Stomach (tissue), 9 donors: ENCODE results near the gene LARGE1. TPM values are rescaled to one million over a fixed set of nuclear protein-coding genes. Genes with fewer than 3 reads are reported as not detected.
A peak's percentile ranks its signal among the peaks of the same experiment; 100 is the strongest.

Experiments used
- DNase-seq, 2 donors: peaks; one replicate each; pipeline versions ENCODE4 v3.0.0 to v3.0.0-alpha.2; 2013 to 2019
- H3K27ac ChIP-seq, 5 donors: fragments of 200-600 bp in 4 of 5; sonication (generic) in 4 of 5; one replicate each; pipeline ENCODE4 v1.5.1; 2013 to 2019; ENCODE audit warnings: mild to moderate bottlenecking in 1 of 5, moderate library complexity in 1 of 5
- H3K27me3 ChIP-seq, 3 donors: fragments of 200-600 bp; sonication (generic); one replicate each; pipeline ENCODE4 v1.5.1; 2017 to 2019; ENCODE audit warnings: mixed run types in 1 of 3
- H3K36me3 ChIP-seq, 4 donors: fragments of 200-600 bp; sonication (generic); 1 replicate in 3 of 4; 2 replicates in 1 of 4; pipeline ENCODE4 v1.5.1; 2016 to 2019
- H3K4me1 ChIP-seq, 4 donors: fragments of 200-600 bp; sonication (generic); one replicate each; pipeline ENCODE4 v1.5.1; 2016 to 2019
- H3K4me3 ChIP-seq, 4 donors: fragments of 200-600 bp; sonication (generic) in 3 of 4; one replicate each; pipeline ENCODE4 v1.5.1; 2016 to 2019; ENCODE audit warnings: mild to moderate bottlenecking in 1 of 4
- H3K9me3 ChIP-seq, 4 donors: fragments of 200-600 bp; sonication (generic); one replicate each; pipeline ENCODE4 v1.5.1; 2016 to 2019
- CTCF ChIP-seq, 7 experiments: fragments of 450-650 bp in 4 of 7; fragments of 200-600 bp in 3 of 7; sonication (generic) in 3 of 7; IDR thresholded peaks; one replicate each; pipeline ENCODE4 v1.5.1; 2016 to 2019; ENCODE audit warnings: antibody characterized with exemption in 7 of 7, control low read depth in 2 of 7, mild to moderate bottlenecking in 1 of 7
- EP300 ChIP-seq: sonication (generic); formaldehyde crosslinking; IDR thresholded peaks from one replicate; pipeline ENCODE4 v1.6.1; 2017; ENCODE audit warnings: antibody characterized with exemption
- POLR2A ChIP-seq, 4 donors: fragments of 450-650 bp; IDR thresholded peaks; one replicate each; pipeline ENCODE4 v1.6.1; 2016; ENCODE audit warnings: antibody characterized with exemption in 4 of 4, control low read depth in 2 of 4, mild to moderate bottlenecking in 1 of 4, moderate library complexity in 1 of 4
- POLR2AphosphoS5 ChIP-seq, 3 donors: sonication (generic); formaldehyde crosslinking; IDR thresholded peaks; one replicate each; pipeline ENCODE4 v1.6.1; 2016; ENCODE audit warnings: antibody characterized with exemption in 3 of 3
- WGBS, 5 donors: extraction: QIAGEN DNeasy Blood & Tissue Kit in 3 of 5; methylation state at CpG; one replicate each; pipeline versions ENCODE4 v1.1.5 to v1.1.7; 2013 to 2018; 5-methylcytosine and 5-hydroxymethylcytosine counted together
- intact Hi-C: fragments of 100-400 bp; cut with DNase I; formaldehyde crosslinking; loops from one replicate; pipeline ENCODE4 v1.15.1; 2023; ENCODE audit warnings: low total_unique reads
- polyA plus RNA-seq, 3 donors: library from polyadenylated mRNA; stranded (reverse); fragments of 200-250 nt; gene quantifications; one replicate each; pipeline ENCODE4 v1.2.3, GENCODE V29; 2013
- total RNA-seq, 5 donors: library from RNA; depleted of rRNA; stranded (reverse); fragments of >200 nt; gene quantifications; one replicate each; pipeline versions ENCODE4 v1.1.0 to v1.2.3, GENCODE V29; 2014 to 2016
- donor health status: healthy with polysubstance abuse.
- donor health status: Bipolar disorder and iron deficiency.
- donor health status: healthy.

Gene LARGE1
- total and polyA plus RNA-seq, 8 donors: 3.5 to 110 (median 51.6) TPM

DNA sequence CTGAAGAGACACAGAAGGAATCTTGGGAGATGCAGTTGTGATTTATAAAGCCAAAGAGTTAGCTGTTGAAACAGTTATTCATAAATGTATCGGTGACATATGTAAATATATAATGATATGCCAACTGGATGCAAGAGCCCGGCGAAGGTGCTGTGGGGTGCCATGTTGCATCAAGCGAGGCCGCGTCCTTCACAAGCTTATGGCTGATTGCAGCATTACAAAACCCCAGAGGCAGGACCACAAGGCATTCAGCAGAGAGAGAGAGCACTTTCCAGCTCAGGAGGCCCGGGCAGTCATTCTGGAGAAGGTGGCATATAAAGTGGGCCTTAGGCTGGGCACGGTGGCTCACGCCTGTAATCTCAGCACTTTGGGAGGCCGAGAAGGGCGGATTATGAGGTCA lies 65.6 kb downstream of the LARGE1 start:
- H3K4me3 ChIP-seq: no peak overlapping the region
- H3K27me3 ChIP-seq: no peaks in the 10 kb centered on the region
- no peak for DNase-seq
- H3K9me3 ChIP-seq: no peaks in the 10 kb centered on the region
- intact Hi-C loops: no loop called here
- TF ChIP-seq POLR2A (IDR thresholded peaks at IDR 0.05): no peak
- no peak for TF ChIP-seq CTCF (IDR thresholded peaks at IDR 0.05)
- H3K27ac ChIP-seq: peak overlapping the region in 3 of 5 donors; percentile 80 to 89 (median 82)
- H3K4me1 ChIP-seq: peaks cover 28 to 54% (median 41%) of the 10 kb centered on the region in 4 donors
- no peaks in the 10 kb centered on the region for H3K36me3 ChIP-seq
- WGBS, 5 donors: 93 to 96% (median 96%) methylated on average over 11 of the region's 11 CpGs

DNA sequence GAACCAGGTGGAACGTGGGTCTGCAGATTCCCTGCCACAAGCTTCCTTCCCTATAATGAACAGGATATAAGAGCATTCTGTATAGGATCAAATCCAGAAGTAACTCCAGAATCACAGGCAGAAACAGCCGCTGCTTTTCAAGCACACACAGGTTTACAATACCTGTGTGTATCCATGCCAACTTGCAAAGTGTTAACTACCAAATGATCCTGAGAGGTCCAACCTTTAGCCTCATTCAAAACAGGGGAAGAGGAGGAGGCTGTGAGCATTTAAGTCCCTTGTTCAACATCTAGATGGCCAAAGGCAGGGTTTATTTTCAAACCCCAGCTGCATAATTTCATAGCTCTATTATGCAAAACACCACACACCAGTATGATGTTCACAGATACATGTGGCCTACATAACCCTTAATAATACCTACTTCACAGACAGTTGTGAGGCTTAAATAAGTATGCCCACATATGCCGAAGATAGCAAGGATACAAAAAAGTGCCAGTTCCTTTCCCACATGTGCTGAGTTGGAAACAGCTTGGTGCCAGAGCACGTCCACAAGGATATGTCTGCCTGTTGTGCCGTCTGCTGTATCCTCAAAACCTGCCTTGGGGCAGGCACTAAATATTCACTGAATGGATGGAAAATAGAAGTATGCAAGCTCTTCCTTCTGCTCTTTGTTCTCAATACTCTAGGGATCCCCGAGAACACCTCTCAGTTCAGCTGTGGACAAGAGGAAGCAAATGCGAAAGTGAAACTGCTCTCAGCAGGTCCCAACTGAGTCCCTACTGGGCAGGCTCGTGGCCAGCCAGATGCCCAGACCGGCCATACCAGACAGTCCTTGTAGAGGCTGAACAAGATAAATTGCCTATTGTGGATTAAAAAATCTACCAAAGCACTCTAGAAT lies 66.8 kb downstream of the LARGE1 start:
- peak in 1 of 3 donors; percentile 70 for TF ChIP-seq POLR2AphosphoS5 (IDR thresholded peaks at IDR 0.05)
- TF ChIP-seq CTCF (IDR thresholded peaks at IDR 0.05): no peak
- no peak for TF ChIP-seq EP300
- no peak for TF ChIP-seq POLR2A (IDR thresholded peaks at IDR 0.05)
- H3K9me3 ChIP-seq: no peaks in the 10 kb centered on the region
- H3K27ac ChIP-seq: peak overlapping the region; percentile 68 to 89 (median 82)
- H3K4me3 ChIP-seq: peak overlapping the region; percentile 45 to 50 (median 47)
- no peaks in the 10 kb centered on the region for H3K27me3 ChIP-seq
- peaks cover 28 to 57% (median 41%) of the 10 kb centered on the region in 4 donors for H3K4me1 ChIP-seq
- intact Hi-C loops: no loop called here
- WGBS, 5 donors: 11 to 17% (median 16%) methylated on average over 9 of the region's 9 CpGs
- H3K36me3 ChIP-seq: no peaks in the 10 kb centered on the region
- DNase-seq: peak; percentile 85 to 90

GRCh38 chr22:33851821-33852384 lies 68.4 kb downstream of the LARGE1 start:
- H3K4me3 ChIP-seq: no peak overlapping the region
- H3K36me3 ChIP-seq: no peaks in the 10 kb centered on the region
- no peaks in the 10 kb centered on the region for H3K9me3 ChIP-seq
- TF ChIP-seq CTCF (IDR thresholded peaks at IDR 0.05): no peak
- peak in 1 of 3 donors; percentile 20 for TF ChIP-seq POLR2AphosphoS5 (IDR thresholded peaks at IDR 0.05)
- no peak for TF ChIP-seq POLR2A (IDR thresholded peaks at IDR 0.05)
- H3K4me1 ChIP-seq: peaks cover 28 to 61% (median 41%) of the 10 kb centered on the region in 4 donors
- H3K27me3 ChIP-seq: no peaks in the 10 kb centered on the region
- WGBS, 5 donors: 18 to 45% (median 32%) methylated on average over 5 of the region's 5 CpGs
- intact Hi-C loops: no loop called here
- peak; percentile 49 to 85 for DNase-seq
- H3K27ac ChIP-seq: peak overlapping the region; percentile 57 to 89 (median 80)

- no peak overlapping the region for H3K4me3 ChIP-seq
- peak overlapping the region; percentile 57 to 89 (median 80) for H3K27ac ChIP-seq
- 46 to 69% (median 60%) methylated on average over 5 of the region's 5 CpGs for WGBS, 5 donors
- no peaks in the 10 kb centered on the region for H3K9me3 ChIP-seq
- DNase-seq: peak in 1 of 2 donors; percentile 43
- TF ChIP-seq EP300 (no peak), CTCF (IDR thresholded peaks at IDR 0.05) (no peak), POLR2A (IDR thresholded peaks at IDR 0.05) (no peak), POLR2AphosphoS5 (IDR thresholded peaks at IDR 0.05) (no peak)
- H3K36me3 ChIP-seq: no peaks in the 10 kb centered on the region
- H3K4me1 ChIP-seq: peaks cover 28 to 61% (median 41%) of the 10 kb centered on the region in 4 donors
- intact Hi-C loops: no loop called here
- no peaks in the 10 kb centered on the region for H3K27me3 ChIP-seq
Measured at GRCh38 chr22:33851240-33851639, 69.0 kb downstream of the LARGE1 start.
